Pons (tissue), 1 donor: ENCODE measurements around the gene CCDC85C.
A peak's percentile ranks its signal among the peaks of the same experiment; 100 is the strongest.

Experiments
- DNase-seq: peaks from one replicate; pipeline ENCODE4 v3.0.0-alpha.2; 2016; ENCODE audit warnings: low spot score

Gene CCDC85C

GRCh38 chr14:99539491-99539890, 64.5 kb downstream of the CCDC85C start:
- no peak for DNase-seq

DNA sequence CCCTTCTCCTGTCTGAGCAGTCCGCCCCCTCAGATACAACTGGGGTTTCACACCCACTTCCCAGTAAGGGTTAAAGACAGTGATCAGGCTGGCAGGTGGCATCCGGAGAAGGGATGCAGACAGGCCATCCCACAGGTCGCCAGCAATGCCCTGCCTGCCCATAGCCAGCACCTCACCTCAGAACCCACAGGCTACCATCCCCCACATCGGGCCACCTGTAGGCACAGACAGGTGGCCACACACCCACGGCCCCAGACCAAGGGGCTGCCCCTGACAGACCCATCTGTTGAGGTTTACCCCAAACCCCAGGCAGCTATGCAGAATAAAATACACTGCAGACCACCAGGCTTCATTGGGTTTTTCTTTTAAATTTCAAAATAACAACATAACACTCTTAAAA, 65.3 kb downstream of the CCDC85C start:
- DNase-seq, result no peak

DNA sequence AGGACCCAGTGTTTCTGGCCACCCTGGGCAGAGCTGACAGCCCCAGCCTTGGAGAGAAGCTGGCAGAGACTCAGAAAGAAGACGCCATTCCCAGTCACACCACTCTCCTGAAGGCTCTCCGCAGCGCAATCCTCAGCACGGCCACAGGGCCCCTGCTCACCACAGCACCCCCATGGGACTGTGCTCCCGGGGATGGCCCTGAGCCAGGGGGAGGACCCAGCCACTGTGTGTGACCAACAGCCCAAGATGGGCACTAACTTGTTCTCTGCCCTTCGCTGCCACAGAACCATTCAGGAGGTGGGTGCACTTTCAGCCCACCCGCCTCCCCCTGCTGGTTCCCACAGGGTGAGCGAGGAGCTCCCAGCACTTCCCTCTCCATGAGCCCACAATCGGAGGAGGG, 65.7 kb downstream of the CCDC85C start:
- DNase-seq, result no peak

- no peak for DNase-seq
Measured at GRCh38 chr14:99537399-99537798, 66.6 kb downstream of the CCDC85C start.

- DNase-seq, result no peak
Measured at GRCh38 chr14:99535908-99536778, 67.9 kb downstream of the CCDC85C start.

- DNase-seq, result no peak
Measured at GRCh38 chr14:99535448-99535847, 68.6 kb downstream of the CCDC85C start.

DNA sequence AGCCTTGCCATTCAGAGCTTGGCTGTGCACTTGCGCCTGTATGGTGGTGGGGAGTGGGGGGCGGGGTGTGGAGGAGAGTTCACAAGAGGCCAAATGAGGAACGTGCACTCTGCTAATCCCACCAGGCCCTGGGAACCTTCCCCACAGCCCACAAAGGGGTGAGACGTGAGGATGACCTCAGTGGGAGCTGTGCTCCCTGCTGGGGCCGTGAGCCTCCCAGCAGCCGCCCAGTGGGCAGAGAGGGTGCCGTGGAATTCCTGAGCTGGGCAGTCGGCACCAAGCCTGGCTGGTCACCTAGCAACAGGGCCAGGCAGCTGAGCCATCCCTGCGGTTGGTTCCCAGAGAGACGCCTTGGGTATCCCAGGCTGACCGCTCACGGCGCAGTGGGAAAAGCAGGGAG, 69.1 kb downstream of the CCDC85C start:
- peak; percentile 40 for DNase-seq

DNA sequence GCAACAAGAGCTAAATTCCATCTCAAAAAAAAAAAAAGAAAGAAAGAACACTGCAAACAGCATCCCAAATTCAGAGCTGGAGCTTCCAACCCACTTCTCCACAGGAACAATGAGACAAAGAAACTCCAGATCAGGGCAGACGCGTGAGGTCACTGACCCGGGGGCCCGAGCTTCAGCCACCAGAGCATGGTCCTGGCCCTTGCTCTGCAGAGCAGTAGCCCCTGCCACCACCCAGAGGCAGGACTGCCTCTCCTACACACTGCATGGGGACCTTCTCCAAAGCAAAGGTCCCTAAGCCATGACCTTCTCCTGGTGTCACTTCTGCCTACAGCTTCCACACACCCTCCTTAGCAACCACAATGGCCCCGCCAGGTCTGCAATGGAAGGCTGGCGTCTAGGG, 69.7 kb downstream of the CCDC85C start:
- DNase-seq, result no peak

GRCh38 chr14:99532310-99532709, 71.7 kb downstream of the CCDC85C start:
- no peak for DNase-seq

- DNase-seq, result no peak
Measured at GRCh38 chr14:99531251-99532096, 72.5 kb downstream of the CCDC85C start.

DNA sequence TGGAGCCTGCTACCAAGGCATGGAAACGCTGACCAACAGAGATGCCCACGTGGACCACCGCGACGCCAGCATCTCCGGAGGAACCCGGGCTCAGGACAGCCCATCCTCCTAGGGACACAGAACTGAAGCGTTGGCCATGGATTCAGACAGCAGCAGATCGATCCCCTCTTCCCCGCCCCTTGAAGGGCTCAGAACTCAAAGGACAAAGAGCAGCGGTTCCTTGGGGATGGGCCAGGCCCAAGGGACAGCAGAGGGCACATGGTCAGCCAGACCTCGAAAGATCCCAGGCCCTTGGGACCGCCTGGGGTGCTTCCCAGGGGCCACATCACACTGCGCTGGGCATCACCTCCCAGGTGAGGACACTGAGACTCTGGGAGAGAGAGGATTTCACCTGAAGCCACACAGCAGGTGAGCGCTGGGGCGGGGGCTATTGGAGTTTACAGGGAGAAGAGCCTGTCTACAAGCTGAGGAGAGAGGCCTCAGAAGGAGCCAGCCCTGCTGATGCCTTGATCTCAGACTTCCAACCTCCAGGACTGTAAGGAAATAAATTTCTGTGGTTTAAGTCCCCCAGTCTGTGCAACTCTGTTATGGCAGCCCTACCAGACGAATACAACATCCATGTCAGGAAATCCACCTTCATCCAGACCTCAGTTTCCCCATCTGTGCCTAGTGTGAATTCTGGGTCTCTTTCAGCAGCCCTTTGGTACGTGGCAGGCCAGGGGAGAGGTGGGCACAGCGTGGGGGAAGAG, 73.4 kb downstream of the CCDC85C start:
- no peak for DNase-seq

DNA sequence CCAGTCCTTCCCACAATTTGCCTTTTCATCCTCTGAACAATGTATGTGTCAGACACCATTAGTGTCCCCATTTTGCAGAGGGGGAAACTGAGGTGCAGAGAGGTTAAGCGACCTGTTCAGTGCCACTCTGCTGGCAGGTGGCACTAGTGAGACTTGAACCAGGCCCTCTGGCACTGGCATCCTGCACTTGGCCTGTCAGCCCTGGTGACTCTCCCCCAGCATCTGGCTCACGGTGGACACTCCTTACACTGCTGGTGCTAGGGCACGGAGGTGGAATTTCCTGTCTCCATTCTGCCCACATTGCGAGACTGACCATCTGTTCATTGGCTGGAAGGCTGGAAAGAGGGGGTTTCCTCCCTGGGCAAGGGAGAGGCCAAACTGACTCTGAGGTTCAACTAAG, 74.1 kb downstream of the CCDC85C start:
- DNase-seq, result no peak

DNA sequence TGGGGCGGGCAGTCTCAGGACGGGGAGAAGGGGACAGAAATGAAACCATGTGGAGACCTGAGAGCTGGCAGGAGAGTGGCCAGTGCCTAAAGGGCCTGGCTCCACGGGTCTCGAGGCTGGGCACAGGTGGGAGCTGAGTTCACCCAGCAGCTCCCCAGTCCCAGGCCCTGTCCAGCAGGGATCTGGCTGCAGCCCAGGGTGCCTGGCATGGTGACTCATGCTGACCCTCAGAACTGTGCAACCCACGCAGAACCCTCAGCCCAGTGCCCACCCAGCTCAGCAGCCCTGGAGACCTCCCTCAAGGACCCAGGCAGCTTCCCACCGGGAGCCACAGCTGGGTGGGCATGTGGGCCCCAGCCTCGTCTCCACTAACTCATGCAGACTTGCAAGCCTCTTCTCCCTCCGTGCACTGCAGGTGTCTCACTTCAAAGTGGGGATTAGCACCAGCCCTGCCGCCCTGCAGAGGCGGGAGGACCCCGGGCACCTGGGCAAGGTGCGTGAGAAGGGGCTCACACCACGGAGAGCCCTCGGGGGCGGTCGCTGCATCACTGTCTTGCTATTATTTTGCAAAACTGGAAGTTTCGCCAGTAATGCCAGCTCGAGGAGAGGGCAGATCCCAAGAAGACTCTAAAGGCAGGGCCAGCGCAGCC, 76.5 kb downstream of the CCDC85C start:
- DNase-seq, result no peak

DNA sequence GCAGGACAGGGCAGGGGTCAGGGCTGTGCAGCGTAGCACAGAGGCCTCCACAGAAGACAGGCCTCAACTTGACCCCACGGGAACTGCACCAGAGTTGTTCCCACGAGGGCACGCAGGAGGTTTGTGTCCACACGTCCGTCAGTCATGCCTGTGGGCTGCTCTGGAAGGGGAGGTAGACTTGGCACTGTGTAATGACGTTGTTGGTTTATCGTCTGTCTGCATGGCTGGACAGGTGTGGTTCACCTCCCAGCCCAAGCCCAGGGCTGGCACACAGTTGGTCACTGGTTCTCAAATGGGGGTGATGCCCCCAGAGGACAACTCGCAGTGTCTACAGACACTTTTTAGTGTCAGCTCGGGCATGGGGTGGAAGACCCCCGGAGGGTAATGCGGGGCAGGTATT, 77.0 kb downstream of the CCDC85C start:
- no peak for DNase-seq

DNA sequence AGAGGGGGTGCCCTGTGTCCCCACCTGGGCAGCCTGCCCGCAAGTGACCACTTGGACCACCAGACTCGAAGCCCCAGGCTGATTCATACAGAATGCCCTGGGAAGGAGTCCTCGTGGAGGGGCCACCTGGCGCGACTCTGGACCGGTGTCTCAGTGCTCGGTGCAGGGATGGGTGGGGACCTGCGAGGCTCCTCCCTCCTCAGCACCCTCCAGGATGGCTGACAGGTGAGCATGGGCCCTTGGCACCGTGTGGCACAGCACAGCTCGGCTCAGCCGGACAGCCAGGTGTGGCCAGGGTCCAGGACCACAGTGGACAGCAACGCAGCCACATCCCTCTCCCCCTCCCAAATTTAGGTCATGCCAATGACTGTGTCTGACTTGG, 78.3 kb downstream of the CCDC85C start:
- DNase-seq, result no peak

DNA sequence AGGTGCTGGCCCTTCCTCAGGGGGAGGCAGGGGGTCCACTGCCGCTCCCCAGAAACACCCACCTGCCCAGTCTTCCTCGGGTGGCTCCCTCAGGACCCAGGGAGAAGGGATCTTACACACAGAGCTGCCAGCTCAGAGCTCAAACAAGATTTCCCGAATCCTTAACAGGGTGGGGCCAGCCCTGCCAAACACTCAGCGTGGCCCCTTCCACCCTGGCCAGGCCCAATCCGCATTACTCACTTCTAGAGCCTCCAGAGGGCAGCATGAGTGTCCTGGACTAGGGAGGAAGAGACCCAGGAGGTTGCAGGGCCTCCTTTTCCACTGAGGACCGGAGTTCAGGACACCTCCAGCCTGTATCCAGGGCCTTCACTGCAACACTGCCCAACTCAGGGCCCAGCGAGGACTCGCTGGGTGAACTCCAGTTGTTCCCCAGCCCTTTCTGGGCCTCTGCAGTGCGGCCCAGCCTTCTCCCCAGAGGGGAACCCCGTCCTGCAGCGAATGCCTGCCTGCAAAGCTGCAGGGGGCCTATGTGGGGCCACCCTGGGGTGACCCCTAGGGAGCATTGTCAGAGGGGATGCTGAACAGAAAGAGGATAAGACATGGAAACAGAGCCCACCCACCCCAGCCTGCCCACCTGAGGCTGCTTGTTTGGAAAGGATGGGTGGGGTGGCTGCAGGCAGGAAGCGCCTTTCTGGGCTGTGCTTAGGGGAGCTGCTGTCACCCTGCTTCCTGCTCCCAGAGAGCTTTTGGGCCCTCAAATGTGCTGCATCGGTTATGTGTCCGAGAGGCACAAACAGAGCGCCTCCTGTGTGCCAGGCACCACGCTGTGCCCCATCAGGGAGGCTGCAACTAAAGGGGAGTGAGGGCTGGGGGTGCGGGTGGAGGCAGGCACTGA, 79.0 kb downstream of the CCDC85C start:
- no peak for DNase-seq

DNA sequence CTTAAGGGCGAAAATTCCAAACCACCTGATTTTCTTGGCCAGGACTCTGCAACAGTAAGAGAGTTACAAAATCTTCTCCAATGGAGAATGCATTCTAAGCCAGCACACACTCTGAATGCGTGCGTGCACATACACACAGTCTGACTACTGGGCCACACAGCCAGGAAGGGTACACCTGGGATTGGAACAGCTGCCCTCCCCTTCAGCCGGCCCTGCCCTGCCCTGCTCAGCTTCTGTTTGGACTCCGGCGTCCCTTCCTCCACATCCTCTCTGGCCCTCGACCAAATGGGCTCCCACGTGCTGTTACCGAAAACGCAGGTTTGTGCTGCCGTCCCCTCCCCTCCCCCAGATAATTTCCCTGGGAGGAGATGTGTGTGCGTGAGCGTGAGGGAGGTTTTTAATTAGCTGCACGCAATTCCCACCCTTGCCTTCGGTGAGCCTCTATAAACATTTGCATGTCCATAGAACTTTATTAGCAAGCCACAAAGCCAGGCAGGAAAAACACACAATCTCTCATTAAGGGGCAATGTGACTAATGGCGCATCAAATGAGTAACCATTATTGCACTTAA, 79.8 kb downstream of the CCDC85C start:
- no peak for DNase-seq

DNA sequence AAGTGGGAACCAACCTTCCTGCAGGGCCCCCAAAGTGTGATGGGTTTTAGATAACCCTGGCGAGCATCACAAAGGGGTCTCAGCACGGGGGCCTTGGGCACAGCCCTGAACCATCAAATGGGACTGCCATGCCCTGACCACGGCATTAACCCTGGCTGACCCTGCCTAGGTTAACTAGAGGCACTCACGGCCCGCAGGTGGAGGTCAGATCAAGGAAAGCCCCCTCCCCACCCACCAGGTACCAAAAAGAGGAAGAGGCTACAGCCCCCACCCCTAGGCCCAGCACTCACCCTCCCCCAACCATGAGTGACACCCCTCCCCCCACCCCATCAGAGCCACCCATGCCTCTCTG, 80.3 kb downstream of the CCDC85C start:
- no peak for DNase-seq

DNA sequence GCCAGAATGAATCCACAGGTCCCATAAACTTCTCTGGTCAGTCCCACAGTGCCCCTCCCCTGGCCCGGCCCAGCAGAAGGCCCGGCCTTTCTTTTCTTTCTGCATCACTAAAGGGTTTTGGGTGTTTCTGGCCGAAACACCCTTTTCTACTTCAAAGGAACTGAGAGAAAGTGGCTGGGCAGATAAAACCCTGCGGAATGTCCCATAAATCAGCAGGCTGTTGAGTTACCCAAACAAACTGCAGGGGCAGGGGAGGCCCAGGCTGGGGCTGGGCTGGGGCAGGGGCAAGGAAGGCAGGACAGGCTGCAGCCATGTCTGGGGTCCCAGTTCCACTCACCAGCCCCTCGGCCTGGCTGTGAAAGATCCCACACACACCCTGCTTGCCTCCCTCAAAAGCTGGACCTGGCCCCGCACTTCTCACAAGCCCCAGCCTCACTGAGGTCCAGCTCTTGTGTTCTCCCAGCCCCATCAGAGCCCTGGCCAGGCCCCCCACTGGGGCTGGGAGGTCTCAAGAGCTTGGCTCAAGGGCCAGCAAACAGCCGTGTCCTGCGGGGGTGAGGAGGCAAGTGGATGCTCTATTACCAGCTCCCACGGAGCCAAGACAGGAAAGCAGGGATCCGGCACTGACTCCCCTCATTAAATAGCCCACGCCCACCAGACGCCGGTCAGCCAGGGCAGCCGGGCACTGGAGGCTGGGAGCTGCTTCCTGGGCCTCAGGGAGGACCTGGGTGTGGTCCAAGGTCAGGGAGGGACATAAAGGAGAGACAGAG, 80.9 kb downstream of the CCDC85C start:
- DNase-seq, result no peak

GRCh38 chr14:99522457-99522891, 81.5 kb downstream of the CCDC85C start:
- DNase-seq, result no peak
